ENCODE measurements around the gene TNS1.

Gene TNS1

GRCh38 chr2:217919204-217919603 is 83.6 kb downstream of the TNS1 start:
- Histone ChIP-seq H3K36me3 (peaks cover 24% of the 10 kb centered on the region), H3K27me3 (no peaks in the 10 kb centered on the region), H3K4me1 (peaks cover 46% of the 10 kb centered on the region), H3K9me3 (no peaks in the 10 kb centered on the region), H3K4me3 (ENCODE audit: low read depth, low read length) (no peak overlapping the region)
- no peak for TF ChIP-seq CTCF (IDR thresholded peaks at IDR 0.05; ENCODE audit: low read depth, low read length)
- DNase-seq: no peak

- Histone ChIP-seq H3K4me3 (ENCODE audit: low read depth, low read length) (no peak overlapping the region), H3K27me3 (no peaks in the 10 kb centered on the region), H3K36me3 (peaks cover 24% of the 10 kb centered on the region), H3K9me3 (no peaks in the 10 kb centered on the region), H3K4me1 (peaks cover 49% of the 10 kb centered on the region)
- DNase-seq: peak; percentile 53
- peak; percentile 51 for TF ChIP-seq CTCF (IDR thresholded peaks at IDR 0.05; ENCODE audit: low read depth, low read length)
Observed at GRCh38 chr2:217918308-217919024, 84.3 kb downstream of the TNS1 start.

- Histone ChIP-seq H3K27me3 (no peaks in the 10 kb centered on the region), H3K4me3 (ENCODE audit: low read depth, low read length) (no peak overlapping the region), H3K4me1 (peaks cover 34% of the 10 kb centered on the region), H3K36me3 (peaks cover 24% of the 10 kb centered on the region), H3K9me3 (no peaks in the 10 kb centered on the region)
- TF ChIP-seq CTCF (IDR thresholded peaks at IDR 0.05; ENCODE audit: low read depth, low read length): no peak
- no peak for DNase-seq
Observed at GRCh38 chr2:217916504-217917254, 86.1 kb downstream of the TNS1 start.

GRCh38 chr2:217915706-217916105 is 87.1 kb downstream of the TNS1 start:
- TF ChIP-seq CTCF (IDR thresholded peaks at IDR 0.05; ENCODE audit: low read depth, low read length): no peak
- no peaks in the 10 kb centered on the region for H3K9me3 ChIP-seq
- no peaks in the 10 kb centered on the region for H3K27me3 ChIP-seq
- H3K36me3 ChIP-seq: peaks cover 26% of the 10 kb centered on the region
- no peak for DNase-seq
- H3K4me3 ChIP-seq (ENCODE audit: low read depth, low read length): no peak overlapping the region
- H3K4me1 ChIP-seq: peaks cover 25% of the 10 kb centered on the region

GRCh38 chr2:217914878-217915277 is 87.9 kb downstream of the TNS1 start:
- H3K27me3 ChIP-seq: no peaks in the 10 kb centered on the region
- peaks cover 22% of the 10 kb centered on the region for H3K4me1 ChIP-seq
- peaks cover 27% of the 10 kb centered on the region for H3K36me3 ChIP-seq
- DNase-seq: no peak
- H3K9me3 ChIP-seq: no peaks in the 10 kb centered on the region
- no peak for TF ChIP-seq CTCF (IDR thresholded peaks at IDR 0.05; ENCODE audit: low read depth, low read length)
- H3K4me3 ChIP-seq (ENCODE audit: low read depth, low read length): no peak overlapping the region

- Histone ChIP-seq H3K36me3 (peaks cover 23% of the 10 kb centered on the region), H3K27me3 (no peaks in the 10 kb centered on the region), H3K4me1 (peaks cover 17% of the 10 kb centered on the region), H3K4me3 (ENCODE audit: low read depth, low read length) (no peak overlapping the region), H3K9me3 (no peaks in the 10 kb centered on the region)
- no peak for TF ChIP-seq CTCF (IDR thresholded peaks at IDR 0.05; ENCODE audit: low read depth, low read length)
- DNase-seq: no peak
Observed at GRCh38 chr2:217914078-217914477, 88.7 kb downstream of the TNS1 start.

Data from BE2C (cell line).